WTC11 (cell line): ENCODE data around the gene TUBGCP6.

Experiments
- GRHL2 ChIP-seq: fragments of 250-450 bp; sonication (Bioruptor Pico); IDR thresholded peaks from 2 replicates; pipeline ENCODE4 v1.8.0; 2022; ENCODE audit warnings: mild to moderate bottlenecking, moderate library complexity; ENCODE audit not compliant: insufficient replicate concordance, severe bottlenecking
- NR1H2 ChIP-seq: sonication (generic); formaldehyde crosslinking; IDR thresholded peaks from 2 replicates; pipeline ENCODE4 v1.9.0; 2021; ENCODE audit warnings: mild to moderate bottlenecking, moderate library complexity, missing genetic modification reagents
- TCF7 ChIP-seq: sonication (generic); formaldehyde crosslinking; IDR thresholded peaks from 2 replicates; pipeline ENCODE4 v1.8.0; 2022; ENCODE audit warnings: mild to moderate bottlenecking, low read depth, missing genetic modification reagents, moderate library complexity
- TF ChIP-seq, protein P1 (sequence below): sonication (generic); formaldehyde crosslinking; IDR thresholded peaks from 2 replicates; pipeline ENCODE4 v1.8.1; 2023; ENCODE audit warnings: mild to moderate bottlenecking, missing genetic modification reagents, borderline replicate concordance
- TF ChIP-seq, protein P2 (sequence below): fragments of 200-600 bp; IDR thresholded peaks from 2 replicates; pipeline ENCODE4 v1.8.0; 2022; ENCODE audit warnings: antibody characterized with exemption
- TF ChIP-seq, protein P3 (sequence below): sonication (generic); formaldehyde crosslinking; IDR thresholded peaks from 2 replicates; pipeline ENCODE4 v1.8.1; 2022; ENCODE audit warnings: low read depth, mild to moderate bottlenecking, moderate library complexity, missing genetic modification reagents, borderline replicate concordance
- TF ChIP-seq, protein P4 (sequence below): sonication (generic); formaldehyde crosslinking; IDR thresholded peaks from 2 replicates; pipeline ENCODE4 v1.8.1; 2023; ENCODE audit warnings: mild to moderate bottlenecking, missing genetic modification reagents

DNA sequence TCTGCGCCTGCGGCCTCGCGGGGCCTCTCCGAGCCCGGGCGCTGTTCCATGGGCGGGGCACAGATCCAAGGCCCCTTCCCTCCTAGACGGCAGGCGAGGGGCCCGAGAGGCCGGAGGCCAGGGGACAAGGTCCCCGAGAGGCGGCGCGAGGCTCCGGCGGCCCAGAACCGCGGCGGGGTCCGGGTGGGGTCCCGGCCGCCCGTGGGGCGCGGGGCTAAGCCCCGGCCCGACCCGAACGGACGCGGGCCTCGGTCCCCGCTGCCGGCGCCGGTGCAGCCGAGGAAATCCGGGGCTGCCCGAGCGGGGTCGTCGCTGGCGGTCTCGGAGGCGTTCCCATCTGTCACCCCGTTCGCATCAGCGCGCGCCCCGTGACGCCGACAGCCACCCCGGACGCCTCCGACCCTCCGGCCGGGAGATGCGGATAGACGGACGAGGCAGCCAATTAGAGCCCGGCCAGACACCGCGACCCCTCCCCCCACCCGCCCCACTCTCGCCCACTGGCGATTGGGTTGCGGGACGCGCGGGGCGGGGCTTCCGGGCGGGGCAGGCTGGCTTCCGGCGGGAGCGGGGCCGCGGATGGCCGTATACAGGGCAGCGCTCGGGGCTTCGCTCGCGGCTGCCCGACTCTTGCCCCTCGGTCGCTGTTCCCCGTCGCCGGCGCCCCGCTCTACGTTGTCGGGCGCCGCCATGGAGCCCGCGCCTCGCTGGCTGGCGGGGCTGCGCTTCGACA, 44.2 kb downstream of the TUBGCP6 start, which contains the start of gene SELENOO:
- TF ChIP-seq TCF7 (CRISPR knock-in tag), result no peak
- TF ChIP-seq, protein P1, sequence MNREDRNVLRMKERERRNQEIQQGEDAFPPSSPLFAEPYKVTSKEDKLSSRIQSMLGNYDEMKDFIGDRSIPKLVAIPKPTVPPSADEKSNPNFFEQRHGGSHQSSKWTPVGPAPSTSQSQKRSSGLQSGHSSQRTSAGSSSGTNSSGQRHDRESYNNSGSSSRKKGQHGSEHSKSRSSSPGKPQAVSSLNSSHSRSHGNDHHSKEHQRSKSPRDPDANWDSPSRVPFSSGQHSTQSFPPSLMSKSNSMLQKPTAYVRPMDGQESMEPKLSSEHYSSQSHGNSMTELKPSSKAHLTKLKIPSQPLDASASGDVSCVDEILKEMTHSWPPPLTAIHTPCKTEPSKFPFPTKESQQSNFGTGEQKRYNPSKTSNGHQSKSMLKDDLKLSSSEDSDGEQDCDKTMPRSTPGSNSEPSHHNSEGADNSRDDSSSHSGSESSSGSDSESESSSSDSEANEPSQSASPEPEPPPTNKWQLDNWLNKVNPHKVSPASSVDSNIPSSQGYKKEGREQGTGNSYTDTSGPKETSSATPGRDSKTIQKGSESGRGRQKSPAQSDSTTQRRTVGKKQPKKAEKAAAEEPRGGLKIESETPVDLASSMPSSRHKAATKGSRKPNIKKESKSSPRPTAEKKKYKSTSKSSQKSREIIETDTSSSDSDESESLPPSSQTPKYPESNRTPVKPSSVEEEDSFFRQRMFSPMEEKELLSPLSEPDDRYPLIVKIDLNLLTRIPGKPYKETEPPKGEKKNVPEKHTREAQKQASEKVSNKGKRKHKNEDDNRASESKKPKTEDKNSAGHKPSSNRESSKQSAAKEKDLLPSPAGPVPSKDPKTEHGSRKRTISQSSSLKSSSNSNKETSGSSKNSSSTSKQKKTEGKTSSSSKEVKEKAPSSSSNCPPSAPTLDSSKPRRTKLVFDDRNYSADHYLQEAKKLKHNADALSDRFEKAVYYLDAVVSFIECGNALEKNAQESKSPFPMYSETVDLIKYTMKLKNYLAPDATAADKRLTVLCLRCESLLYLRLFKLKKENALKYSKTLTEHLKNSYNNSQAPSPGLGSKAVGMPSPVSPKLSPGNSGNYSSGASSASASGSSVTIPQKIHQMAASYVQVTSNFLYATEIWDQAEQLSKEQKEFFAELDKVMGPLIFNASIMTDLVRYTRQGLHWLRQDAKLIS (CRISPR knock-in tag), result no peak
- TF ChIP-seq, protein P2, sequence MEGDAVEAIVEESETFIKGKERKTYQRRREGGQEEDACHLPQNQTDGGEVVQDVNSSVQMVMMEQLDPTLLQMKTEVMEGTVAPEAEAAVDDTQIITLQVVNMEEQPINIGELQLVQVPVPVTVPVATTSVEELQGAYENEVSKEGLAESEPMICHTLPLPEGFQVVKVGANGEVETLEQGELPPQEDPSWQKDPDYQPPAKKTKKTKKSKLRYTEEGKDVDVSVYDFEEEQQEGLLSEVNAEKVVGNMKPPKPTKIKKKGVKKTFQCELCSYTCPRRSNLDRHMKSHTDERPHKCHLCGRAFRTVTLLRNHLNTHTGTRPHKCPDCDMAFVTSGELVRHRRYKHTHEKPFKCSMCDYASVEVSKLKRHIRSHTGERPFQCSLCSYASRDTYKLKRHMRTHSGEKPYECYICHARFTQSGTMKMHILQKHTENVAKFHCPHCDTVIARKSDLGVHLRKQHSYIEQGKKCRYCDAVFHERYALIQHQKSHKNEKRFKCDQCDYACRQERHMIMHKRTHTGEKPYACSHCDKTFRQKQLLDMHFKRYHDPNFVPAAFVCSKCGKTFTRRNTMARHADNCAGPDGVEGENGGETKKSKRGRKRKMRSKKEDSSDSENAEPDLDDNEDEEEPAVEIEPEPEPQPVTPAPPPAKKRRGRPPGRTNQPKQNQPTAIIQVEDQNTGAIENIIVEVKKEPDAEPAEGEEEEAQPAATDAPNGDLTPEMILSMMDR, result no peak
- no peak for TF ChIP-seq GRHL2 (CRISPR knock-in tag)
- no peak for TF ChIP-seq NR1H2
- TF ChIP-seq, protein P3, sequence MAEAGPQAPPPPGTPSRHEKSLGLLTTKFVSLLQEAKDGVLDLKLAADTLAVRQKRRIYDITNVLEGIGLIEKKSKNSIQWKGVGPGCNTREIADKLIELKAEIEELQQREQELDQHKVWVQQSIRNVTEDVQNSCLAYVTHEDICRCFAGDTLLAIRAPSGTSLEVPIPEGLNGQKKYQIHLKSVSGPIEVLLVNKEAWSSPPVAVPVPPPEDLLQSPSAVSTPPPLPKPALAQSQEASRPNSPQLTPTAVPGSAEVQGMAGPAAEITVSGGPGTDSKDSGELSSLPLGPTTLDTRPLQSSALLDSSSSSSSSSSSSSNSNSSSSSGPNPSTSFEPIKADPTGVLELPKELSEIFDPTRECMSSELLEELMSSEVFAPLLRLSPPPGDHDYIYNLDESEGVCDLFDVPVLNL (CRISPR knock-in tag), result no peak
- TF ChIP-seq, protein P4, sequence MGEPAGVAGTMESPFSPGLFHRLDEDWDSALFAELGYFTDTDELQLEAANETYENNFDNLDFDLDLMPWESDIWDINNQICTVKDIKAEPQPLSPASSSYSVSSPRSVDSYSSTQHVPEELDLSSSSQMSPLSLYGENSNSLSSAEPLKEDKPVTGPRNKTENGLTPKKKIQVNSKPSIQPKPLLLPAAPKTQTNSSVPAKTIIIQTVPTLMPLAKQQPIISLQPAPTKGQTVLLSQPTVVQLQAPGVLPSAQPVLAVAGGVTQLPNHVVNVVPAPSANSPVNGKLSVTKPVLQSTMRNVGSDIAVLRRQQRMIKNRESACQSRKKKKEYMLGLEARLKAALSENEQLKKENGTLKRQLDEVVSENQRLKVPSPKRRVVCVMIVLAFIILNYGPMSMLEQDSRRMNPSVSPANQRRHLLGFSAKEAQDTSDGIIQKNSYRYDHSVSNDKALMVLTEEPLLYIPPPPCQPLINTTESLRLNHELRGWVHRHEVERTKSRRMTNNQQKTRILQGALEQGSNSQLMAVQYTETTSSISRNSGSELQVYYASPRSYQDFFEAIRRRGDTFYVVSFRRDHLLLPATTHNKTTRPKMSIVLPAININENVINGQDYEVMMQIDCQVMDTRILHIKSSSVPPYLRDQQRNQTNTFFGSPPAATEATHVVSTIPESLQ, result no peak
